MV-4-11 (cell line): ENCODE data around the gene KLK15.
A peak's percentile ranks its signal among the peaks of the same experiment; 100 is the strongest.

Experiments used
- DNase-seq: peaks from one replicate; lab custom pipeline; 2025; lab: John Stamatoyannopoulos, UW

Gene KLK15

DNA sequence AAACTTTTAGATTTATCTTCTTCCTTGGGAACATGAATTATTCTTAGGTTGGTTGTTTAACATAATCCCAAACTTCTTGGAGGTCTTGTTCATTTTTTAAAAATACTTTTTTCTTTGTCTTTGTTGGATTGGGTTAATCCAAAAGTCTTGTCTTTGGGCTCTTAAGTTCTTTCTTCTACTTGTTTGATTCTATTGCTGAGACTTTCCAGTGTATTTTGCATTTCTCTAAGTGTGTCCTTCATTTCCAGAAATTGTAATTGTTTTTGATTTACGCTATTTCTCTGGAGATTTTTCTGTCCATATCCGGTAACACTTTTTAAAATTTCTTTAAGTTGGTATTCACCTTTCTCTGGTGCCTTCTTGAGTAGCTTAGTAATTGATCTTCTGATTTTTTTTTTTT, 9.8 kb upstream of the KLK15 start:
- no peak for DNase-seq

DNA sequence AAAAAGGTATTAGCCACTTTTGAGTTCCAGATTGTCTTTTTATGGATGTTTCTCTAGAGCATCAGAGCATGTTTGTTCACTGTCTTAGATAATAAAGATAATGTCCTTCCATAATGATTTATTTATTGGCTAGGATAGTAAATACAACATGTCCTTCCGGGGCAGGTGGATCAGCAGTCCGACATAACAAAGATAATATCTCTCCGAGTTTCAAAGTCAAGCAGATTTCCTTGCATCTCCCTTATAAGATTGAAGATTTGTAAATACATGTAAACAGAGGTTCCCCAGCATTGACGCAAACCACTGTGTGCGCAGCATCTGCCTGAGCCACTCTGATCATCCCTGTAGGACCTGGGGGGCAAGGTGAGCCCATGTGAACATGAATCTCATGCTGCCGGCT, 8.8 kb upstream of the KLK15 start:
- no peak for DNase-seq

DNA sequence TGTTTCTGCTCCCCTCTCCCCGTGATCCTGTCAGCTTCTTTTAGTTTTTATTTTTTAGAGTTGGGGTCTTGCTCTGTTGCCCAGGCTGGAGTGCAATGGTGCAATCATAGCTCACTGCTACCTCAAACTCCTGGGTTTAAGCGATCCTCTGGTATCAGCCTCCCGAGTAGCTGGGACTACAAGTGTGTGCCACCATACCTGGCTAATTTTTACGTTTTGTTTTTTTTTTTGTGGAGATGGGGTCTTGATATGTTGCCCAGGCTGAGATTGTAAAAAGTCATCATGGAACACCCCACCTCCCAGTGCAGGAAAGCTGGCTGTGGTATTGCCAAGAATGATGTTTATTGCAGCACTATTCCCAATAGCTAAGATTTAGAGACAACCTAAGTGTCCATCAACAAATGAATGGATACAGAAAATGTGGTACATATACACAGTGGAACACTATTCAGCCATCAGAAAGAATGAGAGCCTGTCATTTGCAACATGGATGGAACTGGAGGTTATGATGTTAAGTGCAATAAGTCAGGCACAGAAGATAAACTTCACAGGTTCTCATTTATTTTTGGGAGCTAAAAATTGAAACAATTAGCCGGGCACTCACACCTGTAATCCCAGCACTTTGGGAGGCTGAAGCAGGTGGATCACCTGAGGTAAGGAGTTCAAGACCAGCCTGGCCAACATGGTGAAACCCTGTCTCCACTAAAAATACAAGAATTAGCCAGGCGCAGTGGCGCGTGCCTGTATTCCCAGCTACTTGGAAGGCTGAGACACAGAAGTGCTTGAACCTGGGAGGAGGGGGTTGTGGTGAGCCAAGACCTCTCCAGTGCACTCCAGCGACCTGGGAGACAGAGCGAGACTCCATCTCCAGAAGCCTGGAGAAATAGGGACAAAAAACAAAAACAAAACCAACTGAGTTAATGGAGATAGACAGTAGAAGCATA, 6.6 kb upstream of the KLK15 start:
- DNase-seq, result no peak

DNA sequence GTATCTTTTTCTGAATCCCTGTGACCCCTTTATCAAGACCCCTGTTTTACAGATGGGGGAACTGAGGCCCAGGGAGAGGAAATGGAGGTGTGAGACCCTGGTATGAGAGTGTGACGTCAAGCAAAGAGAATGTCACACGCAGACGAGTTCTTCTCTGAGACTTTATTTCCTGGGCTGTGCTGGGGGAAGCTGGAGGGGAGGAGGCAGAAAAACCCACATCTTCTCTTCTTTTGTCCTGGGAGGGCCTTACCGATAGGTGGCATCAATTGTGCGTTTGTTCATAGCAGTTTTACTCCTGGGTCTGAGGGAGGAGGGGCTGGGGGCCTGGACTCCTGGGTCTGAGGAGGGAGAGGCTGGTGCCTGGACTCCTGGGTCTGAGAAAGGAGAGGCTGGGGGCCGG, 4.9 kb upstream of the KLK15 start:
- peak; percentile 20 for DNase-seq

DNA sequence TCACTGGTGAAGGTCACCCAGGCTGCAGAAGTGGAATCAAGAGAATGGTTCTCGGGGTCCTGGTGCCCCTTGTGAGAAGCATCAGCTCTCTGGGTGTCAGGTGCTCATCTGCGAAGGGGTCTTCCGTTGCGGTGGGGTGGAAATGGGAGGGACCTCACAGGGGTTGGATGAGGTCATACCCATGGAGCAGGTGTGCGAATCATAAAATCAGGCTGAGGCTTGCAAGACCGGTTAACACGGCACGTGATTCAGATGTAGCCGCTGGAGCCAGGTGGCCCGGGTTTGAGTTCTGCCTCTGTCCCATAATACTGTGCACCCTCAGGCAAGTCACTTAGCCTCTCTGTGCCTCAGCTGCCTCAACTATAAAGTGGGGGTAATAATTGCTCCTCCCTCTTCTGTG, 3.9 kb upstream of the KLK15 start:
- DNase-seq, result no peak

DNA sequence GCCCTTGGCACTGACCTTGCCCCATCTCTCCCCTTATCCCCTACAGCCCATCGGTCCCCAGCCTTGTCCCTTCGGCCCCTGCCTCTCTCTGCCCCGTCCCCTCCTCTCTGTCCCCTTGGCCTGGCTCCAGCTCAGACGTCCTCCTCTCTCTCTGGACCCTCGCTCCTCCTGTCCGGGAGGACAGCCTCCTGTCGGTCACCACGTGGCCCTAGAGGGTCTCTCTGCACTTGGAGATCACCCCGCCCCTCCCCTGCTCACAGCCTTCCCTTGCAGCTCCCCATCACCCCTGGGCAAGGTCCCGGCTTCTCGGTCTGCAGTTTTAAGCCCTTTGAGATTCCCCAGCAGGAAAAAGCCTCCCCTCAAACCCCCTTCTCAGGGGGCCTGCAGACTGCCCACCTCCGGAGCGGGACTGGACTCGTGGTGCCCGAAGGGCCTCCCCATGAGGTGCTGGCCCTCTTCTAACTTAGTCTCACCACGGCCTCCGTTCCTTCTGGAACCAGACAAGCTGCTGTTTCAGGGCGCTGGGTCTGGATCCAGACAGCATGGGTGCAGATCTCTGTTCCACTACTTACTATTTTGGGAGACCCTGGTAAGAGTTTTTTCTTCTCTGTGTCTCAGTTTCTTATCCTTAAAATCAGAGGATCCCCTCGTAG, 3.3 kb upstream of the KLK15 start:
- DNase-seq, result no peak

DNA sequence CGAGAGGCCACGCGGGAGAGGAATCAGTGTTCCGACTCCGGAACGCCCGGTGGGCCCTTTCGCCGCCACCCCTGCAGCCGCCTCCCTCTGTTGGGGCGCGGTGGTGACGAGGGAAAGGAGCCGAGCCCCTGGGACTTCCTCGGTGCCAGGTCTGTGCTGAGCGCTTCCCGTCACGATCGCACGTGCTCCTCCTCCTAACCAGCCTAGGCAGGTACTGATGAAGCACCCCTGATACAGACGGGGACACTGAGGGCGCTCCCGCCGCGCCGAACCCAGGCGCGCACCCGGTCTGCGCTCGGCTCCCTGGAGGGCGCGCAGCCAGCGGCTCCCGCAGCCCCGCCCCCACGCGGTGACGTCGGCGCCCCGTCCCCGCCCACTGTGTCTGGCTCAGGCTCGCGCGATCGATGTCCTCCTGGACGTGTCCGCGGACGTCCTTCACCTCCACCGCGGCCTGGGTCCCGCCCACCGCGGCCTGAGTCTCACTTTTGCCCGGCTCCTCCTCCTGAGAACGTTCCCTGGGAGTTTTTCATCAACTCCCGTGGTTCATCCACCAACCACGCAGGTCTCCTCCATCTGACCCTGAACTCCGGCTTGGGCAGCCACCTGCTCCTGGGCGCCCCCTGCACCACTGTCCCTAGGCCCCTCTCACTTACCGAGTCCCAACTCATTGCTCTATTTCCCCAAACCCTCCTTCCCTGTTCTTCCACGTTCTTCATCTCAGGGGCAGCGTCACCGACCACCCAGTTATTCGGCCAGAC, 2.6 kb upstream of the KLK15 start:
- DNase-seq, result peak; percentile 60

DNA sequence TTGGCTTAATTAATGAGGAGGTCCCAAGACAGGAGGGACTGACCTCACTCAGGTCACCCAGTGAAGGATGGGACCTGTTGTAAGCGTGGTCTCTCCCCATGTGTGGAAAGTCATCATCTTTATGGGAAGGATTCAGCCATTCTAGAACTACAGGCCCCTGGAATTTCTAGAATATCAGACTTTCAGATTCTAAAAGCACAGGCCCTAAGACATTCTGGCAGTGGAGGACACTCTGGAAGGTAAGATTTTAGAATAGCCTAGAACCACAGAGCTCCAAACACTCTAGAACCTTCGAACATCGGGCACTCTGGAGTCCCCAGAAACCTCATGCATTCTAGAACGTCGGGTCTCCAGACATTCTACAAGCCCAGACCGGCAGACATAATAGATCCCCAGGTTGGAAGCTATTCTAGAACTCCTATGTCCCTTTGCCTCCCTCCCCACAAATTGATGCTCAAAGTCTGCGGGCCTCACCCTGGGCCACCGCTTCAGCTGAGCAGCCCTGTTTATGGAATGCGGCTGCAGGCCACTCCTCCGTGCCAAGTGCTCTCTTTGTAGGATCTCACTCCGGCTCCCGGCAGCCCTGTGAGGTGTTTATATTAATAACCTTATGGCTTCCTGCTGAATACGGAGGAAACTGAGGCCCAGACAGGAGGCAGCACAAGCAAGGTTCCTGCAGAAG, 1.9 kb upstream of the KLK15 start:
- no peak for DNase-seq

DNA sequence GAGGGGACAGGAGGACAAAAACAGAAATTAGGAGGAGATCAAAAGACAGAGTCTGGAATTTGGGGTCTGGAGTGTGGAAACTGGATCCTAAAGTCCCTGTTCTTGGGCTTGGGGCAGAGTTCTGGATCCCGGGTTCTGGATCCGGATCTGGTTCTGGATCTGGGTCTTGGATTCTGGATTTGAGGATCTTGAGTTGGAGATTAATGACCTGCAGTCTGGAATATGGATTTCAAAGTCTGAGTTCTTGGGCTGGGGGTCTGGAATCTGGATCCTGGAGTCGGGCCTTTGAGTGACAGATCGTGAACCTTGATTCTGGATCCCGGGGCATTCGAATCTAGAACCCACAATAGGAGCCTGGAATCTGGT, 411 bp upstream of the KLK15 start:
- no peak for DNase-seq

DNA sequence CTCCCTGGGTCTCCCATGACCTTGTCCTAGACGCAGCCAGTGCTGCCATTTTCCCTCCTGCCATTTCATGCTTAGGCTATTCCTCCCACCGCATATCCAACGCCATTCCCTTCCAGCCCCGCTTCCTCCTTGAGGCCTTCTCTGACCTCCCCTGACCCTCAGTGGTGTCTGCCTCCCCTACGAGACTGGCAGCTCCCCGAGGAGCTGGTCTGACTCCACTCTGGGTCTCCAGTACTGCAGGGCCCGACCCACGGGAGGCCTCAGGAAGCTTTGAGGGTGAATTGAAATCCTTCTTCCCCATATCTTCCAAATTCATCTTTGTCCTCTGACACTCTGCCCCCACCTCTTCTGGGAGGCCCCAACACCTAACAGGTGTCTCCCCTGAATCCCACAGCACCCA, 708 bp downstream of the KLK15 start:
- DNase-seq, result no peak

DNA sequence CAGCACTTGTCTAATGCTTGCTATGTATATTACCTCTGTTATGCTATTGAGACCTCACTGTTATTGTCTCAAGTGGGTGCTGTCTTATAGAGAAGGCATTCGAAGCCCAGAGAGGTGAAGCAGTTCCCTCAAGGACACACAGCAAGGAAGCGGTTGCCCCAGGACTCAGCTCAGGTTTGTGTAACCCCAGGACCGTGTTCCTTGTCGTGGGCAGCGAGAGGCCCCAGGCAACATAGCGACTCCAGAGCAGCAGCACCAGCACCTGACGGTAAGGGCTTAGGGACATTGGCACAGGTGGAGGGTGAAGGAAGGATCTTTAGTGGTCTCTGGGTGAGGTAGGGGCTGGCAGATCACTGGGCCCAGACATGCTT, 2.4 kb downstream of the KLK15 start:
- DNase-seq, result no peak

DNA sequence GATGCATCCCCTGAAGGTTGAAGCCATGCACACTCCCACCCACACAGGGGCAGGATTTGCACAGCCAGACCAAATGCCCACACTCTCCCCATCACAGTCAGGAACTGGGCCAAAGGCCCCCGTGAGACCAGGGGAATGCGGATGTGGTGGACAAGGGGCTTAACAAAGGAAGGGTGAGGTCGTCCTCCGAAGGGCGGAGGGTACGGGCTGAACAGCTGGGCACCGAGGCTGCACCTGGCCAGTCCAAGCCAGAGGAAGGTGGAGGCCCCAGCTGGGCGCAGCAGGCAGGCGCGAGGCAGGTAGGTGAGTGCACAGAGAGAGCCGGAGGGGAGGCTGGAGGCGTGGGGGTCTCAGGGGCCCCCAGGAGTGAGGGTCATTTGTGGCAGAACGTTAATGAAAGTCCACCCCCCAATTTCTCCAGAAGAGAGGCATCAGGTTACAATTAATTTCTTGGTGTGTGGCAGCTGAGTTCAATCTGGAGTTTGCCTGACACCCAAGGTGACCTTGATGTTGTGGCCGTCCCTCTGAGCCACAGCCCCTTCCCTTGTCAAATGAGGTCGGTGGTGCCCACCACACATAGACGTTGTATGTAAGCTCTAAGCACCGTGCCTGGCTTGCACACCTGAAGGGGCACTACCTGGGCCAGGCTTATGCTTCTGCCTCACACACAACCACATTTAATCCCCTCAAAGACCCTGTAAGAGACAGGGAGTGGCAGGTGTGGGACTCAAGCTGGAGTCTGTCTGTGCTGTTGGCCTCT, 2.9 kb downstream of the KLK15 start:
- no peak for DNase-seq

DNA sequence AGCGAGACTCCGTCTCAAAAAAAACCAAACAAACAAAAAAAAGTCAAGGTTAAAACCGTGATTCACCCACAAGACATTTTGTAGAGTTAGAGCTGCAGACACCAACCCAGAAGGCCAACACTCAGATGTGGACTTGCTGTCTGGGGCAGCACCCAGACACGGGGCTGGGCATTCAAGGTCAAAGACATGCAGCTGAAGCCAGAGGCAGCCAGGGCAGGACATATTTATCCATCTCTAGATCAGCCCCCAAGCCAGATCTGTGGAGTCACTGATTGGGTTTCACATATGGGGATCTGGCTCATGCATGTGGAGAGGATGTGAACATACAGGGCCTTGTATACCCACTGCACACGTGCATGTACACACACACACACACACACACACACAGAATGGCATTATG, 3.6 kb downstream of the KLK15 start:
- DNase-seq, result no peak

DNA sequence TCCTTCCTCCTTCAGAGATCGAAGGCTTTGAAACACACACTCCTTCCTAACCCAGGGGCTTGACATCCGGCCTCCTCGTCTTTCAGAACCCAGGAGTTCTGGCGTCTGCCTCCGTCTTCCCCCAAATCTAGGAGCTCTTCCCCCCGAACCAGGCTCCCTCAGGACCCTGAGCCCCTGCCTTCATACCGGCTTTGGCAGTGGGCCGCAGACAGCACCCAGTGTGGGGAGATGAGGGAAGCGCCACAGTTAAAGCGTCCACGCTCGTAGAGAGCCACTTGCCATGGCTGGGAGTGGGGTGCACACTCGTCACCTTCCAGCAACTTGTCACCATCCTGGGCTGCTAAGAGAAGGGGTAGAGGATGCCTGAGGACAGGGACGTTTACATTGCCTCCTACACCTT, 5.9 kb downstream of the KLK15 start:
- no peak for DNase-seq

DNA sequence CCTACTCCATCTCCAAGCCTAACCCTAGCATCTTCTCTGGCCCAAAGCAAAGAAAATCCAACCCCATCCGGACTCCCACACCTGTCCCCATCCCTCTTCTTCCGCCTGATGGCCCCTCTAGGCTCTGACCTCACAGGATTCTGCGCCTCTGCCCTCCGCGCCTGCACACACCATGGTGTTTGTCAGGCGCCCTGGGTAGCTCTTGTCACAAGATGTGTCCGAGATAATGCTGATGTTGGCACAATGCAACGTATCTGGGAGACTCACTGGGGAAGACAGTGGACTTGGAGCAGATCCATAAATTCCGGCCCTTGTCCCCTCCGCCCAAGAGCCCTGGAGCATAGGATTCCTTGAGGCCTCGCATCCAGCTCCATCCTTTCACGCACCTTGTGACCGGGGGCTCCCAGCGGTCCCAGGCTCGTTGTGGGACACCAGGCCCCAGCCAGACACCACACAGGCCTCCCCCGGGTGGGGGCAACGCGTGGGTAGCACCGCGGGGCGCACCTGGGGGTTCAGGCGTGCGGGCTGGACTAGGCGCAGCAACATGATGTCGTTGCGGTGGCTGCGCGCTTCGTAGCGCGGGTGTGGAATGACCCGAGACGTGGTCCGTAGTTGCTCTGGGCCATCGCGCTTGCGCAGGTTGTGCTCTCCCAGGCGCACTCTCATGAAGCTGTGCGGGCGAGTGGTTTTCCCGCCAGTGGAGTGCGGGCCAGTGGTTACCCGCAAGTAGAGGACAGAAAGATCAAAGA, 6.7 kb downstream of the KLK15 start:
- DNase-seq, result no peak

DNA sequence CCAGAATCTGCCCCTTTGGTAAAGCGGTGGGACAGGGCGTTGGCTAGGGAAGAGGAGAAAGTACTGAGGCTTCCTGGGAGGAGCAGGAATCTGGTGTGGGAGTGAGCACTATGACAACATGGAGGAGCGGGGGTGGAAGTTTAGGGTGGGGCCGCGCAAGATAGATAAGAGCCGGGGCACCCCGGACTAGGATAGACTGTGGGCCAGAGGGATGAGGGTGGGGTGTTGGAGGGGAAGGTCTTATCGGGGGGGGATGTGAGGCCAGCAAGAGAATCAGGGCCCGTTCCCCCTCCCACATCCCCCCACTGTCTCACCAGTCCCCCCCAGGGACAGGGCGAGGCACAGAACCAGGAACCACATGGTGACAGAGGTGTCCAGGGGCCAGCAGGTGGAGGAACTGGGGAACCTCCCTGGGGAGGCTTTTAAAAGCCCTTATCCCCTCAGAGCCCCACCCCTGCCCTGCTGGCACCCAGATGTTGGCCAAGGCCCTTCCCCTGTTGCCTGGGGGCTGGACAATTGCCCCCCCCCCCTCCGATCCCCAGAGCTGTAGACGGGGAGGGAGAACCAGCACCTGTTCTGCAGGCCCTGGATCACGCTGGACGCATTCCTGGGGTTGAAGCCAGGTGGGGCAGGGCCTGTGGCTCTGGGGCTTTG, 9.9 kb downstream of the KLK15 start, which contains the start of gene KLK1:
Gene KLK1, minus strand, starts transcription at position 399 of the 654 bp plus-strand sequence. Its CDS starts 39 bp downstream, at position 360.
- DNase-seq, result no peak

DNA sequence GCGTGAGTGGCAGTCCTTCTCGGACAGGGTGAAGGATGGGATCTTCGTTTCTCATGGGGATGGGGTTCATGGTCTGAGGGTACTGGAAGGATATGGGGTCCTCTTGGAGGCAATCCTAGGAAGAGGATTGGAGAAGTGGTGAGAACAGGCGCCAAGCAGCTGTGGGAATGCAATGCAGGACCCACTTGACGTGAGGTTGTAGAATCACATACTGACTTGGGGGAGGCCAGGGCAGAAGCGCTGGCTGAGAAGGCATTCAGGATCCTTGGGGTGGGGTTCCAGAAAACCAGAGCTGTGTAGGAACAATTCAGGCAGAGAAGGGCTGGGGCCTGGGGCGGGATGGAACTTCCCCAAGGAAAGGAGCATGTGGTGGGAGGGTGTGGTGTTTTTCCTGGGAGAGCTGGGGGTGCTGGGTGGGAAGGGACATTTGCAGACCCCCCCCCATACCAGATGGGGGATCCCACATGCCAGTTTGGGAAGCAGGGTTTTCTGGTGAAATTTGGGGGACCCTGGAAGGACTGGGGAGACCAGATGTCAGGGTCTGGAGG, 10.6 kb downstream of the KLK15 start:
- no peak for DNase-seq

DNA sequence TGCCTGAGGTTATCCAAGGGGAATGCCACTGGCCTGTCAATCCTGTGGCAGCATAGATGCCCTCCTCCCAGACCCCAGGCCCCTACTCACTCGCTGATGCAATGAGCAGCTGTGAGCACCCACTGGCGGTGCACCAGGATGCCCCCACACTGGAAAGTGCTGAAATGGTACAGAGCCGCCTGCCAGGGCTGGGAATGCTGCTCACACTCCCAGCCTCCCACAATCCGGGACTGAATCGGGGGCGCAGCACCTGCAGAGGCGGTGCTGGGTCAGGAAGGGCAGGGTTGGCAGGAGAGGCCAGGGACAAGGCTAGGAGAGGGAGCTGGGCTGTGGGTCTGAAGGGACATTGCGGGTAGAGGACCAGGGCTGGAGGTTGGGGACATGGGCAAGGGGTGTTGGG, 11.8 kb downstream of the KLK15 start:
- DNase-seq, result no peak

DNA sequence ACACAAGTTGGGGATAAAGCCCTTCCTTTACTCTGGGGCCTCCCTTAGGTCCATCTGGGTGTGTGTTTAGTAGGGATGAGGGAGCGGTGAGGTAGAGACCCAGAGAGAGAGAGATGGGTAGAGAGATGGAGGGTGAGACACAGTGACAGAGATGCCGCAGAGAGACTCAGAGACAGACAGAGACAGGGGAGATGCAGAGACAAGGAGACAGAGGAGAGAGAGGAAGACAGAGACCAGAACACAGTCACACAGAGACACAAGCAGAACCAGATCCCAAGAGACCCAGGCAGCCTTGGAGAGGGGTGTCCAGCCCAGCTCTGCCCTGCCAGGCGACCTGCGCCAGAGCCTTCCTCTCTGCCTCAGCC, 12.1 kb downstream of the KLK15 start:
- no peak for DNase-seq
